ENCODE results near the gene EPS8L1.
"Not testable (repeated sequence)": the region's sequence is repeated elsewhere in the genome, so short reads cannot be mapped to it uniquely, and the experiment has no call there.

EPS8L1 gene

DNA sequence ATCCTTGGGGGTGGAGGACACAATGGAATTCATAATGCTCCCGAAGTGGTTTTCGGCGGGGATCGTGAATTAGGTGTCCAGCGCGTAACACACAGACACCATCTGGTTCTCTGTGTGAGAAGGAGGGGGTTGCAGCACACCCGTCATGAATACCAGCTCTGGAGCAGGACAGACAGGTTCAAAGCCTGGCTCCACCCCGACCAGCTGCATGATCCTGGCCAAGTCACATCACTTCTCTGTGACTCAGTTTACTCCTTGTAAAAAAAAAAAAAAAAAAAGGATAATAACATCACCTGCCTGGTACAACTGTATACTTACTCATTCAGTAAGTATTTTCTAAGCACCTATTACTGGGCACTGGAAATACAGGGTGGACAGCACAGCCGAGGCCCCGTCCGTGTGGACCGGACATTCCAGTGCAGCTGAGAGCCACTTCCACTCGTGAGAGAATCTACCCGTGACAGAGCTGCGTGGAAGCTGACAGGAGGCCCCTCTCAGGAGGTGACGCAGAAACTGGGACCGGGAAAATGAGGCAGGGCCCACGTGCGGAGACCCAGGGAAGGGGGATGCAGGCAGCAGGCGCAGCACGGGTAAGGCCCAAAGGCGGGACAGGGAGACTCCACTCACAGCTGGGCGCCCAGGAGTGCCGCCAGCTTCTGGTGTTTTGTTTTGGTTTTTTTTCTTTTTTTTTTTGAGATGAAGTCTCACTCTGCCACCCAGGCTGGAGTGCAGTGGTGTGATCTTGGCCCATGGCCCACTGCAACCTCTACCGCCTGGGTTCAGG lies 24.7 kb upstream of the EPS8L1 start:
- no peak for DNase-seq (ENCODE audit: low read depth, low spot score)

DNA sequence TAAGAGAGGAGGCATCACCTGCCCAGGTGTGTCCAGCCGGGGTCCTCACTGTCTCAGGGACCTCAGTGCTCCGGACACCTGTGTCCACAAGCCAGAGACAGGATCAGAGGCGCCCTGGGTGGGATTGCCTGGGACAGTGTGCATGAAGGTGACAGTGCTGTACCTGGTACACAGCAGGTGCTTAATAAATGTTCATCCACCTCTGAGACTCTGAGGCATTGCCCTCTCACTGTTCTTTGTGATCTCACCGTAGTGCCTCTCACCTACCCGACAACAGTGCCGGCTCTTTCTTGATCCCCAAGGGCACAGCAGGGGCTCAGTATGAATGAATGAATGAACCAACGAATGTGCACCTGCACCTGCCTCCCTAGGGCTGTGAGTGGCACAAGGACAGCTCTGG lies 21.9 kb upstream of the EPS8L1 start:
- DNase-seq (ENCODE audit: low read depth, low spot score), result no peak

DNA sequence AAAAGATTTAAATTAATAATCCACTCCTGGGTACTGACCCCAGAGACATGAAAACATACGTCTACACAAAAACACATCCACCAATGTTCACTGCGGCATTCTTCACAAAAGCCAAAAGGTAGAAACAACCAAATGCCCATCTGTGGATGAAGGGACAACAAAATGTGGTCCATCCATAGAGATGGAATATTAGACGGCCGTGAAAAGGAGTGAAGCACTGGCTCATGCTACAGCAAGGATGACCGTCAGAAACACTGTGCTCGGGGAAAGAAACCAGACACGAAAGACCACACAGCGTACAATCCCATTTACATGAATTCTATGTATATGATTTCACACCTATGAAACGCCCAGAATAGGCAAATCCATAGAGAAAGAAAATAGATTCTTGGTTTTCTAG lies 18.8 kb upstream of the EPS8L1 start:
- no peak for DNase-seq (ENCODE audit: low read depth, low spot score)

DNA sequence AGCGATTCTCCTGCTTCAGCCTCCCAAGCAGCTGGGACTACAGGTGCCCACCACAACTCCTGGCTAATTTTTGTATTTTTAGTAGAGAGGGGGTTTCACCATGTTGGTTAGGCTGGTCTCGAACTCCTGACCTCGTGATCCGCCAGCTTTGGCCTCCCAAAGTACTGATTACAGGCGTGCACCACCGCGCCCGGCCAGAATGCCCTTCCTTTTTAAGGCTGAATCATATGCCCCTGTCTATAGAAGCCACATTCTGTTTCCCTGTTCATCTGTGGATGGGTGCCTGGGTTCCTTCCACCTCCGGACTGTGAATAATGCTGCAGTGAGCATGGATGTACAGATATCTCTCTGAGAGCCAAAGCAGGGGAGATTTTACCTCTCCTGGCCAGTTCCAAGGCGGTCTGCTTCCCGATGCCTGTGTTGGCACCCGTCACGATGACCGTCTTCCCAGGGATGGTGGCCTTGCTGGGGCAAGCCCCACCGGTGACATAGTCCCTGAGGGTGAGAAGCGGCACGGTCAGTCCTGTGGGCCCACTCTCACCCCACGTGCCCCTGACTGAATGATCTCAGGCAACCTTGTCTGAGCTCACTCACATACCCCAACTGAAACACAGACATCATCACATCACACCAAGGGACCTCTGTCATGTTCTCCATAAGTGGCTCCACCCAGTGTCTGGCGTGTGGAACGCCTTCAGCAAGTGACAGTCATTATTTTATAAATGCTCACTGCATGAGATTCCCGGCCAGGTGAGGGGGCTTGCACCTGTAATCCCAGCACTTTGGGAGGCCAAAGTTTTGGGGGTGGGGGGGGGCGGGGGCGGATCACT lies 16.7 kb upstream of the EPS8L1 start:
- no peak for DNase-seq (ENCODE audit: low read depth, low spot score)

DNA sequence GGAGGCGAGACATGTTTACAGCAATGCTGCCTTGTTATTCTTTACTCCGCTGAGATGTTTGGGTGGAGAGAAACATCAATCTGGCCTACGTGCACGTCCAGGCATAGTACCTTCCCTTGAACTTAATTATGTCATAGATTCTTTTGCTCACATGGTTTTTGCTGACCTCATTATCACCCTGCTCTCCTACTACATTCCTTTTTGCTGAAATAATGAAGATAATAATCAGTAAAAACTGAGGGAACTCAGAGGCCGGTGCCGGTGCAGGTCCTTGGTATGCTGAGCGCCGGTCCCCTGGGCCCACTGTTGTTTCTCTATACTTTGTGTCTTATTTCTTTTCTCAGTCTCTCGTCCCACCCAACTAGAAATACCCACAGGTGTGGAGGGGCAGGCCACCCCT lies 15.4 kb upstream of the EPS8L1 start:
- not testable (repeated sequence) for DNase-seq (ENCODE audit: low read depth, low spot score)

DNA sequence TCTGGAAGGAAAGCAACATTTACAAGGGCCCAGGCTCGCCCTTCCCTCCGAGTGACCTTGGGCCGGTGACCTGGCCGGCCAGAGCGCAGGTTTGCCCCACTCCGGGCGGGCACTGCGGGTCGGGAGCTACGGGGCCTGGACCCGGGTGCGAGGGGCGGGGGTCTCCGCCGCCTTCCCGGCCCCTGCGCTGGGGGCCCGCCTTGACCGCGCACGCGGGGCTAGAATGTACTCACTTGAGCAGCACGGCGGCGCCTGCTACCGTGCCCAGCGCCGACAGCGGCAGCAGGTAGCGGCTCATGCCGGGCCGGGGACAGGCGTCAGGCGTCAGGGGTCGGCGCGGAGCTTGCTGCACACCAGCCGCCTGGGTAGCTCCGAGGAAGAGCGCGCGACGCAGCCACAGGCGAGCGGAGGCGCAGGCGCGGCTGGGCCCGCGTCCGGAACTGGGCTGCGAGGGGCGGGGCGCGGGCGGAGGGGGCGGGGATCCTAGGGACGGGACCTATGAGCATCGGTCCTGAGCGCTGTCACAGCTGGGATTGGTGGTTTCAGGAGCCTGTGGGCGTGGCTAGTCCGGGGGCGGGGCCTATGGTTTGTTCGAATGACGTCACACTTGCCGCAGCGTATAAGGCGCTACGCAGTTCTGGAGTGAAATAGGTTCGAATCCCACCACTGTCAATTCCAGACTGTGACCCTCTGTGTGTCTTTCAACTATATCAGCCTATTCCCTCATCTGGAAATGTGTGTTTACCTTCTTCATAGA lies 12.8 kb upstream of the EPS8L1 start, which contains the start of gene RDH13:
Gene RDH13 (minus strand): TSS at position 414 of the 757 bp plus-strand sequence. CDS start 116 bp downstream, at position 298.
- DNase-seq (ENCODE audit: low read depth, low spot score), result no peak

DNA sequence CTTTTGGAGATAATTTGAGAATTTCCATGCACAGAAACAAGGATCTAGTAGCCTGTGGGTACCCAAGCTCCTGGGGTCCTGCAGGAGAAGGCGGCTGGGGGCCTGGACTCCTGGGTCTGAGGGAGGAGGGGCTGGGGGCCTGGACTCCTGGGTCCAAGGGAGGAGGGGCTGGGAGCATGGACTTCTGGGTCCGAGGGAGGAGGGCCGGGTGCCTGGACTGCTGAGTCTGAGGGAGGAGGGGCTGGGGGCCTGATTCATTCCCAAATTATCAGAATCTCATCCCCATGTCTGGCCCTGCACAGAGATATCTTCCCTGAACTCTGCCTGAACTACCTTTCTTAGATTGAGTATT lies 12.2 kb upstream of the EPS8L1 start:
- DNase-seq (ENCODE audit: low read depth, low spot score), result no peak

DNA sequence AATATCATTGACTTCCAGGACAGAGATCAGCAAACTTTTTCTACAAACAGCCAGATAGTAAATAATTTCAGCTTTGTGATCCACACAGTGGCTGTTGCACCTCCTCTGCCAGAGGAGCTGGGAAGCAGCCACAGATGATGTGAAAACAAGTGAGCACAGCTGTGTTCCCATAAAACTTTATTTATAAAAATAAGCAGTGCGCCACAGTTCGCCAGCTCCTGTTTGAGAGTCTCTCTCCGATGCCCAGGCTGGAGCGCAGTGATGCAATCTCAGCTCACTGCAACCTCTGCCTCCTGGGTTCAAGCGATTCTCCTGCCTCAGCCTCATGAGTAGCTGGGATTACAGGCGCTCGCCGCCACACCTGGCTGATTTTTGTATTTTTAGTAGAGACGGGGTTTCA lies 10.2 kb upstream of the EPS8L1 start:
- not testable (repeated sequence) for DNase-seq (ENCODE audit: low read depth, low spot score)

DNA sequence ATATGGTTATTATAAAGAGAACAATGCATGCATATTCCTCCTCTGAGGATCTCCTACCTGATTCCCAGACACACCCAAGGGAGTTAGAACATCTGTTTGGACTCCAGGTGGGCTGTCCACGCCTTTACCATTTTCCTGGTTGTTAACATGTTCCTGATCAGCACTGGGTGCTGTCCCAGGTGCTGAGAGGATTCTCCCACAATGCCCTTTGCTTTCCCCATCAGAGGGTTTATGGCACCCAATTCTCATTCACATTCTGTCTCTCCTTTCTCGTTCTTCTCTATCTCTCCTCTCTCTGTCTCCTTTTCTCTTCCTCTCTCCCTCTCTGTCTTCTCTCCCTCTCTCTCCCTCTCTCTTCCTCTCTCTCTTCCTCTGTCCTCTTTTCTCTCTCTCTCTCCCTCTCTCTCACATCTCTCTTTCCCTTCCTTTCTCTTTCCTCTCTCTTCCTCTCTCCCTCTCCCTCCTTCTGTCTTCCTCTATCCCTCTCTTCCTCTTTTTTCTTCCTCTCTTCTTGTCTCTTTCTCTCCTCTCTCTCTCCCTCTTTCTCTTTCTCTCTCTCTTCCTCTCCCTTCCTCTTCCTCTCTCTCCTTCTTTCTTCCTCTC lies 9.5 kb upstream of the EPS8L1 start:
- DNase-seq (ENCODE audit: low read depth, low spot score), result no peak

DNA sequence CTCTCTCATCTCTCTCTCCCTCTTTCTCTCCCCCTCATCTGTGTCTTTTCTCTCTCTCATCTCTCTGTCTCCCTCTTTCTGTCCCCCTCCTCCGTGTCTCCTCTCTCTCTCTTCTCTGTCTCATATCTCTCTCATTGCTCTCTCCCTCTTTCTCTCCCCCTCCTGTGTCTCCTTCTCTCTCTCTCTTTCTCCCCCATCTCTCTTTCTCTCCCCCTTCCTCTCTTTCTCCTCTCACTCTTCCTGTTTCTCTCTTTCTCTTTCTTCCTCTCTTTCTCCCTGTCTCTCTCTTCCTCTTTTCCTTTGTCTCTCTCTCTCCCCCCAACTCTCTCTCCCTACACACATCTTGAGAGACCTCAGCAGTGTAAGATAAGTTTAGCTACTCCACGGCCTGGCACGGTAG lies 7.8 kb upstream of the EPS8L1 start:
- DNase-seq (ENCODE audit: low read depth, low spot score), result no peak

DNA sequence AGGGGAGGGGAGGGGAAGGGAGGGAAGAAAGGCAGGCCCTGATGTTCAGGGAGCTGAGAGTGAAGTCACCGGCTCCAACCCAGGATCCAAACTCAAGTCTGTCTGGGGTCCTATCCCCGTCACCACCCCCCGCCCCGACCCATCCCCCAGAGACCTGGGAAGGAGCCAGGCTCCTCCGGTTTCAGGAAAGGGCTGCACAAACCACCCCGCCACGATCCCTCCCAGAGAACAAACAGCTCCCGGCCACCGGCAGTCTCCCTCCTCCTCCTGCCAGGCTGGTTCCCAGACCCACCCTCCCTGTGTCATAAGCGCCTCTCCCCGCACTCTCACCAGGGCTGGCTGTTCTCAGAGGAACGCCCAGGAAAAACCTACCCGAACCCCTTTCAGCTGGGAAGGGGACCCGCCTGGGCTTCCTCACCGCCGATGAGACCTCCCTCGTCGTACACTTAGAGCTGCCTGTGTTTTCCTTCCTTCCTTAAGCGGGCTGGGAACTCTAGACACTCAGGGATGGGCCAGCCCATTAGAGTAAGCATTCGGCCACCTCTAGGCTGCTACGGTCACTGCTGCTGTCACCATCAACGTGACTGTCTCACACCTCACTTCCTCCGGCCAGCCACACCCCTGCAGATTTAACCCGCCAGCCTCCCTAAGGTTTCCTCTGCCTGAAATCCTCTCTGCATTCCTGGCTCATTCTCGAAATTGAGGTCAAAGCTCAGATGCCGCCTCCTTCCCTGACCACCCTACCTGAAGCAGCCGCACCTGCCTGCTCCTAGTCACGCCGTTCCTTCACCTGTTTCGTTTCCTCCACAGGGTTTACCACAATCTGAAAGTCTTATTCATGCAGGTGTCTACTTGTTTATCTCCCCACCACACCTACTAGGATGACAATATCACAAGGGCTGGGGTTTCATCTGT lies 6.5 kb upstream of the EPS8L1 start:
- no peak for DNase-seq (ENCODE audit: low read depth, low spot score)

DNA sequence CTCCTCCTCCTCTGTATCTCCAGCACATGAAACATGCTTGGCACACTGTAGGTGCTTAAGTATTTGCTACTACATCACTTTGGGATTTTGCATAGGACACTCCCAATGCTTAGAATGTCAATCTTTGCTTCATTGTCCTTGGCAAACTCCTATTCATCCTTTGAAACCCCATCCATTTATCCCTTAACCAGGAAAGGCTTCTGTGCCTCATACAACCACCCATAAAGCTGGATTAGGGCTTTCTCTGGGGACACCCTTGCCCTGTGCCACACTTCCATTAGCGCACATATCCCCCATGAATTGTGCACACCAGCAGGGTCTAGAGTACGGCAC lies 5.8 kb upstream of the EPS8L1 start:
- DNase-seq (ENCODE audit: low read depth, low spot score), result no peak

DNA sequence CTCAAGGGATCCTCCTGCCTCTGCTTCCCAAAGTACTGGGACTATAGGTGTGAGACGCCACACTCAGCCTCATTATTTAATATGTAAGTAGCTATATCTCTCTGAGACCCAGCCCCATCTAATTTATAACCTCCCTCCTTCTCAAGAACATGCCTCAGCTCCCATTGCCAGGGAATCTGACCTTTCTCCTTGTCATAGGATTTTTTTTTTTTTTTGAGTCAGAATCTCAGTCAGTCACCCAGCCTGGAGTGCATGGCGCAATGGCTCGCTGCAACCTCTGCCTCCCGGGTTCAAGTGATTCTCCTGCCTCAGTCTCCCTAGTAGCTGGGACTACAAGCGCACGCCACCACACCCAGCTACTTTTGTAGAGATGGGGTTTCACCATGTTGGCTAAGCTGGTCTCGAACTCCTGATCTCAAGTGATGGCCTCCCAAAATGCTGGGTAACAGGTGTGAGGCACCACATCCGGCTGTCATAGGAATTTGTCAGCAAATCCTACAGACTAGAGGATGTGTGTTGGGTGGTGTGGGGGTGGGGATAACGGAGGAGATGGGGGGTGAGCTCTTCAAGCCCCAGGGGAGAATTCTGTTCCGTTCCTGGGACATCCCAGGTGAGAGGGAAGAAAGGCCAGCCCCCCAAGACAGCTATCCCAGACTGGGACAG lies 5.1 kb upstream of the EPS8L1 start:
- no peak for DNase-seq (ENCODE audit: low read depth, low spot score)

DNA sequence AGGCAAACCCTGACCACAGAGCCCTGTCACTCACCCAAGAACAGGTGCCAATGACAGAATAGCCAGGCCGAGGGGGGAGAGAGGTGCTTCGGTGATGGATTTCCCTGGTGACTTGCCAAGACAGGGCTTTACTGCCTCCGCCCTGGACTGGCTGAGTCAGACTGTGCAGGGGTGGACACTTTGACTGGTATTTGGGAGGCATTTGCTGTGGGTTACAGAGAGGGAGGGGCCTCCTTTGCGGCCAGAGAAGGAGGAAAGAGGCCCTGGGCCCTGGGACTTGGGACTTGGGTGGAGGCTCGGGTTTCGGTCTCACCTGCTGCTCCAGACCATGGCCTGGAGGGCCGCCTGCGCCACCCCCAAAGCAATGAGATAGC lies 4.6 kb upstream of the EPS8L1 start:
- DNase-seq (ENCODE audit: low read depth, low spot score), result no peak

DNA sequence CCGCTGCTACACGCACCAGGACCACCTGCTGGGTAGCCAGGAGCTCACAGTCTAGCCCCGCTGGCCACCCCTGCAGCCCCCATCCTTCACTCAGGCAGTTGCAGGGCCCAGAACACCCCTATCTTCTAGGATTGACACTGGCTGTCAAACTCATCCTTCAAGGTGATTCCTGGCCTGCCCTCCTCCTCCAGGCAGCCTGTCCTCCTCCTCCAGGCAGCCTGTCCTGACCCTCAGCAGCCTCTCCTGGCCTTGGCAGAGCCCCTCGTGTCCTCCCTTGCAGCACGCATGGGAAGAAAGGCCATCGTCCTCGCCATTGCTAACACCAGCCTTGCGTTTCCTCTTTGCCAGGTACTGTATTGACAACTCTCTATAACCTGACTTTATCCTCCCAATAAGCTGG lies 3.8 kb upstream of the EPS8L1 start:
- DNase-seq (ENCODE audit: low read depth, low spot score), result no peak

DNA sequence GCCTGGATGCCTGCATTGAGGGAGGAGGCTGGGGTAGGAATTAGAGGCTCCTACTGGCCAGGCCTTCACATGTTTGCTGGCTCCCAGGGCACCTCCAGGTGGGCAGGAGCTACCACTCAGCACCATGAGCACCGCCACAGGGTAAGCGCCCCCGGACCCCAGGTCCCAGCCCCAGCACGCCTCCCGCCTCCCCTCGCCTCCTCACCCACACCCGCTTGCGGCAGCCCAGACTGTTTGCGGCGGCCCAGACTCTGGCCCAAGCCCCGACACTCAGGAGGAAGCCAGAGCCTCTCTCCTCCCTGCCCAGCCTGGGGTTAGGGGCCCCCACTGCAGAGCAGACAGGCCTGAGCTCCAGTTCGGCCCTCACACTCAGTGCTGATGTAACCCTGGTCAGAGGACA lies 652 bp downstream of the EPS8L1 start:
- no peak for DNase-seq (ENCODE audit: low read depth, low spot score)

DNA sequence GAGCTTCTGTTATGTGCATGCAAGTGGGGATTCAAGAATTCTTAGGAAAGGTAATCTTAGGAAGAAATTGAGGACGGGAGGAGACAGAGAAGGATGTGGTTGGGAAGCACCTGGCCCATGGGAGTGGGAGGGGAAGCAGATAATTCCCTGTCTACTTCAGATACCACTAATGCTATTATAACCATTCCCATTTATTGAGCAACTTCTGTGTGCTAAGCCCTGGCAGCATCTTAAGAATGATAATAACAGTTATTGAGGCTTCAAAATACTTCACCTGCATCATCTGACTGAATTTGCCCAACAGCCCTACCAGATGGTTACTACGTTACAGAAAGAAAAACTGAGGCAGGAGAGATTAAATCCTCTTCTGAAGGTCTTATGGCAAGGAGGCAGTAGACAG lies 1.4 kb downstream of the EPS8L1 start:
- DNase-seq (ENCODE audit: low read depth, low spot score), result no peak

DNA sequence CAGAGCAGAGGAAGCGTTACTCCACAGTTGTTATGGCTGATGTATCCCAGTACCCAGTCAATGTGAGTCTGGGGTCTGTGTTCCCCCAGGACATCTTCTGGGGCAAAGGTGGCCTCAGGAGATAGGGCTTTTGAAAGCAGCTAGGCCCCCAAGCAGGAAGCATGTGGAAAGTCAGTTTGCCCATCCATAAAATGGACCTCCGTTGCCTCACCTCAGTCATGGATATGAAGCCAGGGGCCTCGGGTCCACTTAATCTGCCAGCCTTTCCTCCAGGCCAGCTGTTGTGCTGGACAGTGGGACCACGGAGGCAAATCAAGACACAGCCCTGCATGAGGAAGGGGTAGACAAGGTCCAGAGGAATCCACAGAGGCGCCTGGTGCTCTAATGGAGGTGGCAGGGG lies 3.3 kb downstream of the EPS8L1 start:
- no peak for DNase-seq (ENCODE audit: low read depth, low spot score)

DNA sequence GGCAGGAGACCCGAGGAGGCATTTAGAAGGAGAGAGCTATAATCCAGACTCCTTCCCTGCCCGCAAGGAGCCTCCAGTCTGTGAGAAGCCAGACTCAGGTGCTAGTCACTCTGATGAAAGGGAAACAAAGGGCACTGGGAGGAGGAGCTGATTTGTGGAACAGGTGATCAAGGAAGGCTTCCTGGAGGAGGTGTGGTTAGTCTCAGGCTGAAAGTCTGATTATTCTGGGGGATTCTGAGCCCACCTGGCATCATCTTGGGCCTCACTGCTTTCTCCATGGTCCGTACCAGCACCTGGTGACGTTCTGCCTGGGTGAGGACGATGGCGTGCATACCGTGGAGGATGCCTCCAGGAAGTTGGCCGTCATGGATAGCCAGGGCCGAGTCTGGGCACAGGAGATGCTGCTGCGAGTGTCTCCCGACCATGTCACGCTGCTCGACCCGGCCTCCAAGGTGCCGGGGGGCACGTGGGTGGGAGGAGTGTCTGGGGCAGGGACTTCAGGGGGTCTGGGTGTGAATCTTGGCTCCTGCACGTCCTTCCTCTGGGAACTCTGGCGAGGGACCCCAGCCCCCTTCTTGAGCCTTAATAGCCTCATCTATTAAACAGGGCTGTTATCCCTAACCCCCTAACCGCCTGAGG lies 3.9 kb downstream of the EPS8L1 start:
- DNase-seq (ENCODE audit: low read depth, low spot score), result no peak
